H1 (cell line): ENCODE measurements around the gene MTX1. TPM values are rescaled to one million over a fixed set of nuclear protein-coding genes. Genes with fewer than 3 reads are reported as not detected.
"Not testable (repeated sequence)": the region's sequence is repeated elsewhere in the genome, so short reads cannot be mapped to it uniquely, and the experiment has no call there.

Experiments
- CTCF ChIA-PET: fragments of 300-600 bp; sonication (Branson Sonifier 250); formaldehyde crosslinking; loops from one replicate; lab custom pipeline; 2021; ENCODE audit not compliant: partially characterized antibody; lab: Charles Lee
- POLR2A ChIA-PET: fragments of 300-600 bp; sonication (Branson Sonifier 250); formaldehyde crosslinking; loops from one replicate; lab custom pipeline; 2021; ENCODE audit warnings: inconsistent platforms; ENCODE audit not compliant: partially characterized antibody; lab: Charles Lee
- DNase-seq, 2 experiments: peaks; one replicate each; pipeline versions ENCODE4 v3.0.0 to v3.0.0-alpha.2; 2010 to 2022; ENCODE audit warnings: low spot score in 2 of 2, low read depth in 1 of 2, mixed read lengths in 1 of 2
- FAIRE-seq: peaks from 2 replicates; lab custom pipeline; 2011; peaks lifted over from hg19 to GRCh38; lab: Jason Lieb, UNC
- H2AFZ ChIP-seq: 2 replicates; pipeline ENCODE4 v1.8.1; 2012; ENCODE audit warnings: low read length, inconsistent platforms
- H2AK5ac ChIP-seq: 2 replicates; pipeline ENCODE4 v1.6.1; 2013; ENCODE audit warnings: low read depth, low read length
- H2BK120ac ChIP-seq: replicated peaks from 2 replicates; pipeline ENCODE3; 2013; ENCODE audit warnings: low read depth, low read length, inconsistent platforms
- H2BK12ac ChIP-seq: 2 replicates; pipeline ENCODE4 v1.6.1; 2013; ENCODE audit warnings: low read depth, low read length
- H2BK15ac ChIP-seq: 2 replicates; pipeline ENCODE4 v1.6.1; 2013; ENCODE audit warnings: low read length
- H2BK20ac ChIP-seq: 2 replicates; pipeline ENCODE4 v1.6.1; 2013; ENCODE audit warnings: low read length
- H2BK5ac ChIP-seq: 2 replicates; pipeline ENCODE4 v1.6.1; 2013; ENCODE audit warnings: low read depth, low read length
- H3K14ac ChIP-seq: 2 replicates; pipeline ENCODE4 v1.6.1; 2013; ENCODE audit warnings: inconsistent platforms; ENCODE audit not compliant: insufficient read length
- H3K18ac ChIP-seq: 2 replicates; pipeline ENCODE4 v1.6.1; 2013; ENCODE audit warnings: low read length; ENCODE audit errors: extremely low read depth
- H3K23ac ChIP-seq: 2 replicates; pipeline ENCODE4 v1.6.1; 2013; ENCODE audit warnings: inconsistent platforms; ENCODE audit not compliant: insufficient read length
- H3K23me2 ChIP-seq: 2 replicates; pipeline ENCODE4 v1.6.1; 2013; ENCODE audit warnings: low read depth, low read length
- H3K27ac ChIP-seq: 2 replicates; pipeline ENCODE4 v1.6.1; 2011; ENCODE audit warnings: low read depth, low read length, inconsistent platforms
- H3K27me3 ChIP-seq, 4 experiments: replicated peaks in 1 of 4; 1 replicate in 1 of 4; 2 replicates in 3 of 4; pipeline versions ENCODE4 v1.6.1 to v1.8.1; 2011 to 2013; ENCODE audit warnings: low read length in 3 of 4, mild to moderate bottlenecking in 3 of 4, inconsistent platforms in 2 of 4, mixed read lengths in 2 of 4, moderate library complexity in 1 of 4; ENCODE audit not compliant: control insufficient read depth in 3 of 4, insufficient read depth in 3 of 4; ENCODE audit errors: extremely low read depth in 1 of 4
- H3K36me3 ChIP-seq, 4 experiments: 2 replicates each; pipeline versions ENCODE4 v1.6.1 to v1.8.1; 2011 to 2013; ENCODE audit warnings: mild to moderate bottlenecking in 4 of 4, low read length in 3 of 4, moderate library complexity in 2 of 4, control low read depth in 1 of 4, inconsistent platforms in 1 of 4; ENCODE audit not compliant: insufficient read depth in 4 of 4, control insufficient read depth in 2 of 4
- H3K4ac ChIP-seq: replicated peaks from 2 replicates; pipeline ENCODE3; 2013; ENCODE audit warnings: low read length, low read depth, mixed read lengths, inconsistent platforms; ENCODE audit not compliant: insufficient read length
- H3K4me1 ChIP-seq, 4 experiments: replicated peaks in 1 of 4; 1 replicate in 1 of 4; 2 replicates in 3 of 4; pipeline versions ENCODE4 v1.6.1 to v1.8.1; 2011 to 2013; ENCODE audit warnings: low read length in 3 of 4, inconsistent platforms in 2 of 4, mixed read lengths in 1 of 4; ENCODE audit not compliant: insufficient read depth in 4 of 4, control insufficient read depth in 3 of 4
- H3K4me2 ChIP-seq, 2 experiments: 2 replicates each; pipeline versions ENCODE4 v1.6.1 to v1.8.1; 2011 to 2013; ENCODE audit warnings: low read depth in 2 of 2, low read length in 2 of 2, control low read depth in 1 of 2, inconsistent platforms in 1 of 2, mild to moderate bottlenecking in 1 of 2; ENCODE audit not compliant: insufficient read depth in 1 of 2
- H3K4me3 ChIP-seq, 4 experiments: fragments of 200-600, 300-600 bp in 1 of 4; sonication (generic), shearing (Covaris generic), sonication (Bioruptor Twin) in 1 of 4; 2 replicates each; pipeline versions ENCODE4 v1.5.1 to v1.8.1; 2011 to 2016; ENCODE audit warnings: low read length in 4 of 4, low read depth in 3 of 4, control low read depth in 2 of 4, inconsistent platforms in 2 of 4, mild to moderate bottlenecking in 2 of 4, mixed read lengths in 1 of 4, moderate library complexity in 1 of 4; ENCODE audit not compliant: insufficient read depth in 2 of 4; ENCODE audit errors: extremely low read depth in 1 of 4
- H3K56ac ChIP-seq: replicated peaks from 2 replicates; pipeline ENCODE3; 2013; ENCODE audit warnings: low read depth, mild to moderate bottlenecking, mixed read lengths, low read length, inconsistent platforms; ENCODE audit not compliant: insufficient read length
- H3K79me1 ChIP-seq: 2 replicates; pipeline ENCODE4 v1.6.1; 2013; ENCODE audit warnings: low read depth, low read length, control low read depth
- H3K79me2 ChIP-seq, 2 experiments: 2 replicates each; pipeline versions ENCODE4 v1.6.1 to v1.8.1; 2012 to 2013; ENCODE audit warnings: low read length in 2 of 2, mild to moderate bottlenecking in 2 of 2, inconsistent platforms in 1 of 2; ENCODE audit not compliant: insufficient read depth in 2 of 2, control insufficient read depth in 1 of 2
- H3K9ac ChIP-seq, 4 experiments: replicated peaks in 1 of 4; 1 replicate in 1 of 4; 2 replicates in 3 of 4; pipeline versions ENCODE4 v1.6.1 to v1.8.1; 2011 to 2013; ENCODE audit warnings: low read depth in 3 of 4, low read length in 3 of 4, control low read depth in 2 of 4, mild to moderate bottlenecking in 2 of 4, moderate library complexity in 2 of 4, inconsistent platforms in 1 of 4; ENCODE audit errors: extremely low read depth in 1 of 4
- H3K9me3 ChIP-seq, 2 experiments: 2 replicates each; pipeline versions ENCODE4 v1.6.1 to v1.8.1; 2012 to 2013; ENCODE audit warnings: mild to moderate bottlenecking in 2 of 2, moderate library complexity in 2 of 2, control low read depth in 1 of 2, inconsistent platforms in 1 of 2, low read depth in 1 of 2, low read length in 1 of 2, mixed read lengths in 1 of 2; ENCODE audit not compliant: insufficient read depth in 2 of 2
- H4K20me1 ChIP-seq, 2 experiments: replicated peaks in 1 of 2; 2 replicates each; pipeline versions ENCODE3 to v1.8.1; 2011 to 2013; ENCODE audit warnings: inconsistent platforms in 2 of 2, low read length in 2 of 2, mild to moderate bottlenecking in 1 of 2; ENCODE audit not compliant: insufficient read depth in 2 of 2, control insufficient read depth in 1 of 2
- H4K5ac ChIP-seq: 2 replicates; pipeline ENCODE4 v1.6.1; 2013; ENCODE audit warnings: low read length, low read depth, mixed read lengths, inconsistent platforms; ENCODE audit not compliant: insufficient read length
- H4K8ac ChIP-seq: 2 replicates; pipeline ENCODE4 v1.8.0; 2013; ENCODE audit warnings: mild to moderate bottlenecking, moderate library complexity, low read length, inconsistent platforms; ENCODE audit not compliant: insufficient read depth; ENCODE audit errors: extremely low read depth
- H4K91ac ChIP-seq: replicated peaks from 2 replicates; pipeline ENCODE3; 2013; ENCODE audit warnings: low read length, mixed read lengths, inconsistent platforms; ENCODE audit not compliant: insufficient read length
- WGBS, 2 experiments: shearing (Covaris generic) in 1 of 2; methylation state at CpG; one replicate each; pipeline versions ENCODE4 v1.1.6 to v1.1.7; 2013 to 2015; ENCODE audit warnings: low lambda C conversion rate in 2 of 2, mixed read lengths in 2 of 2, inconsistent platforms in 1 of 2, low coverage in 1 of 2, missing lambda C conversion rate in 1 of 2; ENCODE audit not compliant: insufficient replicate concordance in 2 of 2, insufficient coverage in 1 of 2, insufficient read length in 1 of 2; ENCODE audit errors: extremely low coverage in 1 of 2, missing lambda C conversion rate in 1 of 2; 5-methylcytosine and 5-hydroxymethylcytosine counted together
- polyA plus RNA-seq, 7 experiments: library from polyadenylated mRNA; depleted of rRNA in 3 of 7; stranded (reverse) in 5 of 7; unstranded in 2 of 7; fragments of >200 nt in 5 of 7; fragments of 200-250 nt in 2 of 7; gene quantifications; 1 replicate in 5 of 7; 2 replicates in 1 of 7; 4 replicates in 1 of 7; pipeline versions ENCODE4 v1.2.1 to v1.2.3, GENCODE V29; 2011 to 2013; ENCODE audit warnings: missing spikeins in 2 of 7, mixed read lengths in 2 of 7
- total RNA-seq: library from RNA; stranded (reverse); fragmentation: NEBNext Ultra II Directional; extraction: Animal tissue kit (Norgen Biotek cat#: 25700); gene quantifications from 2 replicates; pipeline ENCODE4 v1.2.1, GENCODE V29; 2021

The MTX1 gene
- total and polyA plus RNA-seq, 2 of the 8 experiments (the other 6 are each of a cell fraction or from before 2014, with no cell fraction given): 47.9 to 131 TPM

DNA sequence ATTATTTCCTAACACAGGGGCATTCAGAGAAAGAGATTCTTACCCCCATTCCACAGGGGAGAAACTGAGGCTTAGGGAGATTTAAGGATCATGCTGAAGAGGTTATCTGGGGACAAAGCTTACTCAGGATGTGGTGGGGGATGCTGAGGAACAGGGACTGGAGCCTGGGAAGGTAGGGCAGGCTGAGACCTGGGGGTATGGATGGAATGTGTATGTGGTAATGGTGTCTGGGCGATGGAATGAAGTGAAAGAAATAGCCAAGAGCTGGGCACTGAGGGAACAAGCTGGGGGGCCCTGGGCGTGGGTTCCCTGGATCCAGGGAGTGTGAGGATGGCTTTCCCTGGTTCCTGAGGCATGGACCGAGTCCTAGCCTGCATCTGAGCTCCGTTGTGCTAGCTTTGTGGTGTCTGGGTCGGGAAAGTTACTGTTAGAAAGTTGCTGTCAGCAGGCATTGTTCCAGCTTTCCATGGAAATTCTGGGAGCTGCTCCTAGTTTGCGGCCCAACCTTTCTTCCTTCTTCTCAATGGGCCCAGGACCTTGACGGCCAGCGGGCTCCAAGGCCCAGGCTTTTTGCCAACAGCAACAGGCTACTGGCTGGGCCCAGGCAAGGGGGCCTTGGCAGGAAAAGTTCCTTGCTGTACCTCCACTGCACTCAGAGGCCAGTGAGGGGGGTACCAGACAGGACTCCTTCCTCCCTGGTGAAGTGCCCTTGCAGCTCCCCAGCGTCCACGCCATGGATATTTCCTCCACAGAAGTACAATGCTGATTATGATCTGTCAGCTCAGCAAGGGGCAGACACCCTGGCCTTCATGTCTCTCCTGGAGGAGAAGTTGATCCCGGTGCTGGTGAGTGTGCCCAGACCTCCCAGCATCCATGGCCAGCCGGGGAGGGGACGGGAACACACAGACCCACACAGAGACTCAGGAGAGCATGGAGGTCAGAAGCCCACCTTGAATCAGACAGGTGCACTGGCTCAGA lies 23.8 kb downstream of the MTX1 start:
- H3K79me2 ChIP-seq, H3K4me1 ChIP-seq, DNase-seq, H3K9me3 ChIP-seq, H4K8ac ChIP-seq, H3K4ac ChIP-seq, H3K14ac ChIP-seq, H3K36me3 ChIP-seq, H2BK12ac ChIP-seq, H3K56ac ChIP-seq, H3K23ac ChIP-seq, H3K27ac ChIP-seq, H4K20me1 ChIP-seq, H3K18ac ChIP-seq, H4K91ac ChIP-seq, H3K4me3 ChIP-seq, H3K23me2 ChIP-seq, H3K79me1 ChIP-seq, H2BK15ac ChIP-seq, H3K4me2 ChIP-seq, H2AK5ac ChIP-seq, FAIRE-seq, H2AFZ ChIP-seq, H3K9ac ChIP-seq, H4K5ac ChIP-seq, H3K27me3 ChIP-seq, H2BK120ac ChIP-seq, H2BK20ac ChIP-seq, H2BK5ac ChIP-seq: not testable (repeated sequence)
- ChIA-PET CTCF (interaction anchor here (1.9 kb wide), 1 partner anchor 17 kb away, joined by 7 read pairs; no protein-coding TSS in a partner anchor), POLR2A (interaction anchor here (1.1 to 1.2 kb wide), 3 partner anchors 10 to 25 kb away, joined by 3 to 4 read pairs (median 3); partner anchors contain the start of gene MTX1)
- 85% methylated on average over 11 of the region's 13 CpGs; no CpG with 5 or more reads in 1 of the 2 experiments for WGBS, 2 experiments
